Naive thymus-derived CD4-positive, alpha-beta T cell (primary cell): Measurements from ENCODE around the gene ACTG2. TPM values are rescaled to one million over a fixed set of nuclear protein-coding genes. Genes with fewer than 3 reads are reported as not detected.

Source experiments
- ATAC-seq: fragments of 150-1000 bp; cut with Tn5 transposase; 2 replicates; pipeline ENCODE4 v1.10.0; 2021; ENCODE audit warnings: mild to moderate bottlenecking, moderate library complexity
- CTCF ChIA-PET: fragments of 350-600 bp; sonication (Branson Sonifier 250); formaldehyde crosslinking; loops from one replicate; lab custom pipeline; 2021; ENCODE audit warnings: antibody characterized with exemption; lab: Charles Lee
- POLR2A ChIA-PET: fragments of 350-600 bp; sonication (Branson Sonifier 250); formaldehyde crosslinking; loops from one replicate; lab custom pipeline; 2021; ENCODE audit warnings: antibody characterized with exemption, inconsistent platforms; lab: Charles Lee
- DNase-seq, 9 donors: peaks; one replicate each; pipeline versions ENCODE4 v3.0.0 to v3.0.0-alpha.2; 2020 to 2022; ENCODE audit warnings: mixed read lengths in 1 of 9
- H3K27ac ChIP-seq: one replicate; pipeline ENCODE4 v1.7.0; 2013; ENCODE audit warnings: mild to moderate bottlenecking, low read depth, low read length, moderate library complexity
- H3K27me3 ChIP-seq, 2 donors: one replicate each; pipeline ENCODE4 v1.7.0; 2013; ENCODE audit warnings: low read length in 2 of 2, mild to moderate bottlenecking in 2 of 2, moderate library complexity in 2 of 2; ENCODE audit not compliant: control insufficient read depth in 2 of 2, insufficient read depth in 2 of 2
- H3K36me3 ChIP-seq, 3 experiments: 1 replicate in 2 of 3; 2 replicates in 1 of 3; pipeline ENCODE4 v1.7.0; 2013; ENCODE audit warnings: low read length in 3 of 3, mild to moderate bottlenecking in 3 of 3, moderate library complexity in 1 of 3; ENCODE audit not compliant: insufficient read depth in 3 of 3, control insufficient read depth in 2 of 3
- H3K4me1 ChIP-seq, 2 donors: one replicate each; pipeline ENCODE4 v1.7.0; 2013; ENCODE audit warnings: low read length in 2 of 2, mild to moderate bottlenecking in 2 of 2, moderate library complexity in 1 of 2; ENCODE audit not compliant: control insufficient read depth in 2 of 2, insufficient read depth in 2 of 2
- H3K4me3 ChIP-seq: 2 replicates; pipeline ENCODE4 v1.7.0; 2013; ENCODE audit warnings: mild to moderate bottlenecking, low read length
- H3K9me3 ChIP-seq, 3 experiments: 1 replicate in 2 of 3; 2 replicates in 1 of 3; pipeline ENCODE4 v1.7.0; 2013; ENCODE audit warnings: low read length in 3 of 3; ENCODE audit not compliant: control insufficient read depth in 2 of 3
- H3K27ac Mint-ChIP-seq, 9 donors: one replicate each; pipeline ENCODE4 v1.8.0; 2020 to 2022; ENCODE audit warnings: mixed read lengths in 9 of 9, mild to moderate bottlenecking in 8 of 9, moderate library complexity in 5 of 9, inconsistent platforms in 2 of 9
- H3K27me3 Mint-ChIP-seq, 5 donors: one replicate each; pipeline ENCODE4 v1.8.0; 2021 to 2022; ENCODE audit warnings: mixed read lengths in 5 of 5, mild to moderate bottlenecking in 1 of 5
- H3K36me3 Mint-ChIP-seq, 5 donors: one replicate each; pipeline ENCODE4 v1.8.0; 2020 to 2022; ENCODE audit warnings: mixed read lengths in 5 of 5, mild to moderate bottlenecking in 3 of 5, inconsistent platforms in 1 of 5
- H3K4me1 Mint-ChIP-seq, 7 donors: one replicate each; pipeline ENCODE4 v1.8.0; 2020 to 2022; ENCODE audit warnings: mixed read lengths in 7 of 7, mild to moderate bottlenecking in 3 of 7, inconsistent platforms in 1 of 7
- H3K4me3 Mint-ChIP-seq, 10 donors: one replicate each; pipeline ENCODE4 v1.8.0; 2020 to 2022; ENCODE audit warnings: mild to moderate bottlenecking in 10 of 10, mixed read lengths in 10 of 10, moderate library complexity in 6 of 10, inconsistent platforms in 2 of 10
- H3K9me3 Mint-ChIP-seq, 11 donors: one replicate each; pipeline ENCODE4 v1.8.0; 2020 to 2022; ENCODE audit warnings: mixed read lengths in 11 of 11, mild to moderate bottlenecking in 4 of 11, inconsistent platforms in 1 of 11, moderate library complexity in 1 of 11
- intact Hi-C, 2 donors: fragments of 100-400 bp; cut with micrococcal nuclease; formaldehyde crosslinking; loops; one replicate each; pipeline ENCODE4 v1.15.1; 2023
- polyA plus RNA-seq, 2 donors: library from polyadenylated mRNA; unstranded; fragments of 300-500 nt; fragmentation: Illumina TruSeq; gene quantifications; one replicate each; pipeline ENCODE4 v1.2.3, GENCODE V29; 2021
- total RNA-seq, 6 experiments: library from RNA in 5 of 6; stranded (reverse) in 5 of 6; gene quantifications; 1 replicate in 5 of 6; 2 replicates in 1 of 6; pipeline ENCODE4 v1.2.3 and lab custom pipeline; 2021 to 2026

The ACTG2 gene
- total and polyA plus RNA-seq, 7 experiments from 2014 or later = not detected

DNA sequence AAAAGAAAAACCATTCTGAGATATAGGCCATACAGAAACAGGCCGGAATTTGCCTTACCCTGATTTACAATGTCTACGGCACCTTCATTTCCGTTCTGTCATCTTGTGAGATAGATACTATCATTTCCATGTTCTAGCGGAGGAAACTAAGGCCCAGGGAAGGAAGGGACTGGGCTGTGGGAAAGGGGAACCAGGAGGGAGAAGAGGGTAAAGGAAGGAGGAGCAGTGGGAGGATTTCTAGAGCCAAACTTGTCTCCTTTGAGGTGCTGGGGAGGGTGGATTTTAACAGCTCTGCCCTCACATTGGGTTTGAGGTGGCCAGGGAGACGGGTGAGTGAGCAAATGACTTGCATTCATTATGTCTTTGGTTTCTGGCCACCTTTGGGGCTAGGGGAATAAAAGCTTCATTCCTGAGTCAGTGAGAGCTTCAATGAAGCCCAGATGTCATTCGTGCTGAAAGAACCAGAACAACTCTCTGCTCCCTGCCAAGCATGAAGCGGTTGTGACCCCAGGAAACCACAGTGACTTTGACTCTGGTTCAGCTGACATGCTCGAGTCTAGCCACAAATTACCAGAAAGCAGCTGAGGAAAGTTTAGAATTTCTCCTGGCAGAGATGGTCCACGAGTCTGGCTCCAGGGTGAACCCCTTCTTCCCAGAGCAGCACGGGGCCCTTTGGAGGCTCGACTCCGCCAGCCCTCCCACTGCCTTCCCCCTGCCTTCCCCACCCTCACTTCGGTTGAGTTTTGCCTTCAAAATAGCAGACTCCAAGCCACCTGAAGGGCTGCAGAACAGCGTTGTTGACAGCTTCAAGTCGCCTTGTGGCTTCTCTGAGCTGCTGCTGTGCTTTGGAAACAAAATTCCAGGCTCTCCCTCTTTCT, 3.8 kb downstream of the ACTG2 start:
- H3K4me3 Mint-ChIP-seq = peak overlapping the region; percentile 57 to 90 (median 74)
- ATAC-seq (peak; percentile 81), DNase-seq (peak in 8 of 9 donors; percentile 22 to 52 (median 37))
- peak overlapping the region; percentile 74 to 96 (median 91) for H3K27ac Mint-ChIP-seq
- Histone ChIP-seq H3K4me3 (no peak overlapping the region), H3K27ac (peak overlapping the region; percentile 65), H3K9me3 (no peaks in the 10 kb centered on the region), H3K36me3 (no peaks in the 10 kb centered on the region), H3K27me3 (no peaks in the 10 kb centered on the region), H3K4me1 (peaks cover 0 to 13% of the 10 kb centered on the region in 2 donors)
- H3K9me3 Mint-ChIP-seq = no peaks in the 10 kb centered on the region
- no peaks in the 10 kb centered on the region for H3K36me3 Mint-ChIP-seq
- H3K27me3 Mint-ChIP-seq = no peaks in the 10 kb centered on the region
- ChIA-PET POLR2A (interaction anchor here (1.0 kb wide), 2 partner anchors 30 to 53 kb away, joined by 3 to 4 read pairs; partner anchors contain the start of gene DGUOK), CTCF (interaction anchor here (0.7 kb wide), 1 partner anchor 135 kb away, joined by 3 read pairs; no protein-coding TSS in a partner anchor)
- intact Hi-C loops = loop anchor here in 1 of 2 donors (5.0 kb wide), 1 partner anchor 34 kb away; no protein-coding TSS in a partner anchor
- peaks cover 14 to 50% (median 37%) of the 10 kb centered on the region in 7 donors for H3K4me1 Mint-ChIP-seq

DNA sequence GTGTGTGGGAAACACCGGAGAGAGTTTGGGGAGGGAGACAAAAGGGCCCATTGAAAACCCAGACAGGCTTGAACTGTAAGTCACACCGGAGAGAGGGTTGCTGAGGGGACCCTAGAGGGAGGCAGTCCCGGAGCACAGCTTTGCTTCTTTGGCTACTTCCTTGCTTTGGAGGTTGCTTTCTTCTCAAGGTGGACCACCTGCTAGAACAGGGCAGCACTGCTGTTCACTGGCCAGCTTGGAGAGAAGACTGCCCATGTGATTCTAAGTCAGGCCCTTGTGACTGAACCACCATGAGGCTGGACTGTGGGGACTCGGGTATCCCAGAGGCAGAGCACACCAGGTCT, 4.4 kb downstream of the ACTG2 start:
- POLR2A ChIA-PET = interaction anchor here (1.0 kb wide), 1 partner anchor 52 kb away, joined by 3 read pairs; no protein-coding TSS in a partner anchor
- CTCF ChIA-PET = interaction anchor here (0.7 kb wide), 1 partner anchor 135 kb away, joined by 3 read pairs; no protein-coding TSS in a partner anchor
- ATAC-seq = no peak
- no peak overlapping the region for H3K4me3 ChIP-seq
- intact Hi-C loops = loop anchor here in 1 of 2 donors (5.0 kb wide), 1 partner anchor 35 kb away; no protein-coding TSS in a partner anchor
- DNase-seq = no peak
- H3K27me3 Mint-ChIP-seq = no peaks in the 10 kb centered on the region
- no peaks in the 10 kb centered on the region for H3K36me3 ChIP-seq
- H3K27me3 ChIP-seq = no peaks in the 10 kb centered on the region
- peak overlapping the region in 6 of 10 donors; percentile 57 to 90 (median 74) for H3K4me3 Mint-ChIP-seq
- H3K4me1 ChIP-seq = peaks cover 0 to 13% of the 10 kb centered on the region in 2 donors
- no peaks in the 10 kb centered on the region for H3K9me3 Mint-ChIP-seq
- H3K36me3 Mint-ChIP-seq = no peaks in the 10 kb centered on the region
- no peaks in the 10 kb centered on the region for H3K9me3 ChIP-seq
- peak overlapping the region; percentile 65 for H3K27ac ChIP-seq
- peak overlapping the region; percentile 74 to 96 (median 91) for H3K27ac Mint-ChIP-seq
- H3K4me1 Mint-ChIP-seq = peaks cover 14 to 54% (median 40%) of the 10 kb centered on the region in 7 donors

DNA sequence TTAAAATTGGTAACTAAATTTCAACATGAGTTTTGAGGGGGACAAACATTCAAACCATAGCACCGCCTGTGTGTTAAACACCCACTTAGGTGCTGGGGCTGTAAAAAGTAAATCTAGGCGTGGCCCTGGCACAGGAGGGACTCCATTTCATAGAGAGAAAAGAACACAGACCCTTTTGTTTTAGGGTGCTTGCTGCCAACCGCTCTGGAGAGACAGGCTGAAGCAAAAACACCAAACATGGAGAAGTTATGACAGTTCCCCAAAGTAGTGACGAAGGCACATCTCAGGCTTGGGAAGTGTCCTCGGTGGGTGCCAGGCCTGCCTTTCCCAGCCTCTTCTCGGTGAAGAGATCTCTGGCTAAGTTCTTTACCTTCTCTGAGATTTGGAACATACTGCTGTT, 5.1 kb downstream of the ACTG2 start:
- H3K27me3 ChIP-seq = no peaks in the 10 kb centered on the region
- ChIA-PET CTCF (interaction anchor here (1.3 kb wide), 1 partner anchor 10 kb away, joined by 3 read pairs; no protein-coding TSS in a partner anchor), POLR2A (interaction anchor here (1.0 kb wide), 1 partner anchor 51 kb away, joined by 3 read pairs; no protein-coding TSS in a partner anchor)
- Mint-ChIP-seq H3K36me3 (no peaks in the 10 kb centered on the region), H3K27ac (peak overlapping the region in 1 of 9 donors; percentile 90), H3K9me3 (no peaks in the 10 kb centered on the region), H3K27me3 (peaks cover 0 to 4% (median 0%) of the 10 kb centered on the region in 5 donors), H3K4me1 (peaks cover 14 to 58% (median 44%) of the 10 kb centered on the region in 7 donors), H3K4me3 (no peak overlapping the region)
- H3K9me3 ChIP-seq = no peaks in the 10 kb centered on the region
- DNase-seq = no peak
- intact Hi-C loops = loop anchor here in 1 of 2 donors (5.0 kb wide), 1 partner anchor 36 kb away; no protein-coding TSS in a partner anchor
- H3K36me3 ChIP-seq = no peaks in the 10 kb centered on the region
- no peak overlapping the region for H3K27ac ChIP-seq
- H3K4me3 ChIP-seq = no peak overlapping the region
- ATAC-seq = no peak
- peaks cover 0 to 13% of the 10 kb centered on the region in 2 donors for H3K4me1 ChIP-seq

DNA sequence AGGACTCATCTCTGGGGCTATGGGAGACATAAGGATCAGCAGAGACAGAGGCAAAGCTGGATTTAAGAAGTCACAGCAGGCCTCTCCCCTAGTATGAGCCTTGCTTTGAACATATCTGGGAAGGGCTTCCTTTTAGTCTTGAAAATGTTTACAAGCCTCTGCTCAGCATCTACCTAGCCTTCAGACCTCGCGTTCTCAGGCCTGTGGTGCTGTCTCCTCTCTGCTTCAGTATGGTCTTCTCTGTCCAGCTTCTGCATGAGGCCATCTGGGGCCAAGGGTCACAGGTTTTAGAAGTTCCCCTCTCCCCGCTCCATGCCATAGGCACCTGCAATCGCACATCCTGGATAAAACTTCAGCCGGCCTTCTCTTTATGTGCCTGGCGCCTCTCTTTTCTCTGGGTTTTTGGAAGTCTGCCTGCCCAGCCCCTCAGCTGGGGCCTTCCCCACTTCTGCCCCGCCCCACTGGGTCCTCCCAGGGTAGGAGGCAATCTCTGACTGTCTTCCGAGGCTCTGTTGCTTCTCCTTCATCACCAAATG, 7.1 kb downstream of the ACTG2 start:
- H3K27me3 ChIP-seq = no peaks in the 10 kb centered on the region
- intact Hi-C loops = loop anchor here in 1 of 2 donors (5.0 kb wide), 1 partner anchor 38 kb away; no protein-coding TSS in a partner anchor
- H3K4me1 Mint-ChIP-seq = peaks cover 11 to 43% (median 34%) of the 10 kb centered on the region in 7 donors
- peaks cover 0 to 4% (median 0%) of the 10 kb centered on the region in 5 donors for H3K27me3 Mint-ChIP-seq
- no peak for DNase-seq
- H3K27ac Mint-ChIP-seq = no peak overlapping the region
- H3K9me3 Mint-ChIP-seq = no peaks in the 10 kb centered on the region
- no peak overlapping the region for H3K4me3 ChIP-seq
- POLR2A ChIA-PET = no interaction called here
- CTCF ChIA-PET = no interaction called here
- no peaks in the 10 kb centered on the region for H3K9me3 ChIP-seq
- no peak overlapping the region for H3K4me3 Mint-ChIP-seq
- ATAC-seq = no peak
- peaks cover 0 to 13% of the 10 kb centered on the region in 2 donors for H3K4me1 ChIP-seq
- no peaks in the 10 kb centered on the region for H3K36me3 ChIP-seq
- no peak overlapping the region for H3K27ac ChIP-seq
- no peaks in the 10 kb centered on the region for H3K36me3 Mint-ChIP-seq

DNA sequence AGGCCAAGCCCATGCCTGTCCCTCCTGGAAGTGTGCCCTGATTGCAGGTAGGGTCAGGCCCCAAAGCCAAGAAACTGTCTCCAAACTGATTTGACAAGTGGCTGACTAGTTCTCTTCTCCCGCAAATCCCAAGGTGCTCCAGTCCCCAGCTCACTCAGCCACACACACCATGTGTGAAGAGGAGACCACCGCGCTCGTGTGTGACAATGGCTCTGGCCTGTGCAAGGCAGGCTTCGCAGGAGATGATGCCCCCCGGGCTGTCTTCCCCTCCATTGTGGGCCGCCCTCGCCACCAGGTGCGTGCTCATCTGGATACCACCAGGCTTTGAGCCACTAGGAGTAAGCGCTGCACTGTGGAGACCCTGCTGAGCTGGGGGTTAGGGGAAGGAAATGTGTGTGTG, 8.3 kb downstream of the ACTG2 start:
- no peak overlapping the region for H3K27ac Mint-ChIP-seq
- H3K4me3 Mint-ChIP-seq = no peak overlapping the region
- H3K4me1 Mint-ChIP-seq = peaks cover 10 to 30% (median 25%) of the 10 kb centered on the region in 7 donors
- H3K9me3 Mint-ChIP-seq = no peaks in the 10 kb centered on the region
- H3K9me3 ChIP-seq = no peaks in the 10 kb centered on the region
- H3K27me3 Mint-ChIP-seq = peaks cover 0 to 4% (median 0%) of the 10 kb centered on the region in 5 donors
- no peaks in the 10 kb centered on the region for H3K36me3 ChIP-seq
- no peaks in the 10 kb centered on the region for H3K27me3 ChIP-seq
- H3K4me1 ChIP-seq = peaks cover 0 to 13% of the 10 kb centered on the region in 2 donors
- no peaks in the 10 kb centered on the region for H3K36me3 Mint-ChIP-seq
- ATAC-seq (no peak), DNase-seq (no peak)
- H3K4me3 ChIP-seq = no peak overlapping the region
- no peak overlapping the region for H3K27ac ChIP-seq
- intact Hi-C loops = no loop called here
- CTCF ChIA-PET = no interaction called here
- POLR2A ChIA-PET = no interaction called here

DNA sequence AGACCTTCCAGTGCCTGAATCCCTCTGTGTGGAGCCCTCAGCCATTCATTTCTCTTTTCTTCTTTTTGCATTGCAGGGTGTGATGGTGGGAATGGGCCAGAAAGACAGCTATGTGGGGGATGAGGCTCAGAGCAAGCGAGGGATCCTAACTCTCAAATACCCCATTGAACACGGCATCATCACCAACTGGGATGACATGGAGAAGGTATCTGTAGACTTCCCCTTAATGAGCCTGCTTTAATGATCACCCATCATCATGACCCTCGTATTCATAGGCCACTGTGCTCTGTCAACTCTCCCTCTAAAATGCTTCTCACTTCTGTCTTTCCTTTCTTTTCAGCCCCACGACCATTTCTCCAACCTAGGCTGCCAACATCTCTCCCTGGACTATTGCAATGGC, 9.5 kb downstream of the ACTG2 start:
- CTCF ChIA-PET = no interaction called here
- Histone ChIP-seq H3K27me3 (no peaks in the 10 kb centered on the region), H3K27ac (no peak overlapping the region), H3K4me3 (no peak overlapping the region), H3K9me3 (no peaks in the 10 kb centered on the region), H3K4me1 (peaks cover 0 to 3% of the 10 kb centered on the region in 2 donors), H3K36me3 (no peaks in the 10 kb centered on the region)
- H3K27ac Mint-ChIP-seq = peak overlapping the region in 2 of 9 donors; percentile 2 to 36
- POLR2A ChIA-PET = interaction anchor here (1.0 to 1.3 kb wide), 2 partner anchors 8 to 9 kb away, joined by 3 to 4 read pairs; no protein-coding TSS in a partner anchor
- H3K4me1 Mint-ChIP-seq = peaks cover 5 to 19% (median 16%) of the 10 kb centered on the region in 7 donors
- ATAC-seq = no peak
- intact Hi-C loops = no loop called here
- no peak for DNase-seq
- no peak overlapping the region for H3K4me3 Mint-ChIP-seq
- no peaks in the 10 kb centered on the region for H3K36me3 Mint-ChIP-seq
- H3K9me3 Mint-ChIP-seq = no peaks in the 10 kb centered on the region
- H3K27me3 Mint-ChIP-seq = peaks cover 0 to 4% (median 0%) of the 10 kb centered on the region in 5 donors
